HG03025 (cell line): Measurements from ENCODE around the gene CFP.
"Not testable (repeated sequence)": the region's sequence is repeated elsewhere in the genome, so short reads cannot be mapped to it uniquely, and the experiment has no call there.

ENCODE experiments used
- ATAC-seq: cut with Tn5 transposase; IDR thresholded peaks from one replicate; pipeline ENCODE4 v1.9.1; 2021; ENCODE audit warnings: mild to moderate bottlenecking, moderate library complexity; ENCODE audit not compliant: unreplicated experiment, low FRiP score

Gene CFP

GRCh38 chrX:47629419-47630200, at the start of gene CFP:
Gene CFP (minus strand): TSS chrX:47629930. CDS start chrX:47629844, 86 bp downstream.
- no peak for ATAC-seq

GRCh38 chrX:47675959-47676859, 46.5 kb upstream of the CFP start:
- not testable (repeated sequence) for ATAC-seq

GRCh38 chrX:47674776-47675175, 45.0 kb upstream of the CFP start:
- ATAC-seq, result no peak

GRCh38 chrX:47665797-47666196, 36.1 kb upstream of the CFP start:
- ATAC-seq, result not testable (repeated sequence)

- no peak for ATAC-seq
These were observed 35.0 kb upstream of the CFP start for GRCh38 chrX:47664737-47665136.

- no peak for ATAC-seq
These were observed 32.5 kb upstream of the CFP start for GRCh38 chrX:47662144-47662657.

- ATAC-seq, result no peak
These were observed 31.8 kb upstream of the CFP start for GRCh38 chrX:47661539-47661938.

- ATAC-seq, result no peak
These were observed 29.6 kb upstream of the CFP start for GRCh38 chrX:47659421-47659726.

- peak; percentile 77 for ATAC-seq
These were observed 29.1 kb upstream of the CFP start, which contains the start of gene UXT for GRCh38 chrX:47658684-47659420. Gene UXT (minus strand): TSS chrX:47659180. CDS start chrX:47658927, 253 bp downstream.

GRCh38 chrX:47658301-47658683, 28.6 kb upstream of the CFP start:
- ATAC-seq, result no peak

- no peak for ATAC-seq
These were observed 21.5 kb upstream of the CFP start for GRCh38 chrX:47651043-47651905.

- ATAC-seq, result peak; percentile 89
These were observed 20.7 kb upstream of the CFP start, which contains the start of gene ELK1 for GRCh38 chrX:47650164-47651042. Gene ELK1 (minus strand): TSS chrX:47650563. CDS start chrX:47641441, 9,122 bp downstream.

GRCh38 chrX:47649781-47650163, 20.0 kb upstream of the CFP start:
- ATAC-seq, result no peak

- ATAC-seq, result no peak
These were observed 19.5 kb upstream of the CFP start for GRCh38 chrX:47649271-47649670.

GRCh38 chrX:47648376-47648775, 18.6 kb upstream of the CFP start:
- ATAC-seq, result no peak

GRCh38 chrX:47646636-47647035, 16.9 kb upstream of the CFP start:
- no peak for ATAC-seq

GRCh38 chrX:47645530-47645929, 15.8 kb upstream of the CFP start:
- ATAC-seq, result no peak

- ATAC-seq, result no peak
These were observed 14.9 kb upstream of the CFP start for GRCh38 chrX:47644557-47645091.
